Urothelium cell line (cell line): ENCODE data around the gene THOC6.
A peak's percentile ranks its signal among the peaks of the same experiment; 100 is the strongest.
"Not testable (repeated sequence)": the region's sequence is repeated elsewhere in the genome, so short reads cannot be mapped to it uniquely, and the experiment has no call there.

Experiments
- DNase-seq: peaks from one replicate; pipeline ENCODE4 v3.0.0; 2011; ENCODE audit warnings: low spot score, mixed read lengths
- FAIRE-seq: peaks from 2 replicates; lab custom pipeline; 2011; peaks lifted over from hg19 to GRCh38; lab: Jason Lieb, UNC

Gene THOC6

GRCh38 chr16:3069146-3069545 lies 45.3 kb downstream of the THOC6 start:
- not testable (repeated sequence) for DNase-seq, FAIRE-seq

DNA sequence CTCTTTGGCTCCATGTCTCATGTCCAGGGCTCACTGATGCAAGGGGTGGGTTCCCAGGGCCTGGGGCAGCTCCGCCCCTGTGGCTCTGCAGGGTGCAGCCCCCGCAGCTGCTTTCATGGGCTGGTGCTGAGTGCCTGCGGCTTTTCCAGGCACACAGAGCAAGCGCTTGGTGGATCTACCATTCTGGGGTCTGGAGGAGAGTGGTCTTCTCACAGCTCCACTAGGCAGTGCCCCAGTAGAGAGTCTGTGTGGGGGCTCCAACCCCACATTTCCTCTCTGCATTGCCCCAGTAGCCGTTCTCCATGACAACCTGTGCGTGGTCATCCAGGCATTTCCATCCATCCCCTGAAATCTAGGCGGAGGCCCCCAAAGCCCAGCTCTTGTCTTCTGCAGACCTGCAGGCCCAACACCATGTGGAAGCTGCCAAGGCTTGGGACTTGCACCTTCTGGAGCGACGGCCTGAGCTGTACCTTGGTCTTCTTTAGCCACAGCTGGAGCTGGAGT lies 46.8 kb downstream of the THOC6 start:
- FAIRE-seq (no peak), DNase-seq (no peak)

- DNase-seq = no peak
- FAIRE-seq = no peak
Observed at GRCh38 chr16:3071655-3072054, 47.8 kb downstream of the THOC6 start.

GRCh38 chr16:3072148-3072547 lies 48.3 kb downstream of the THOC6 start:
- not testable (repeated sequence) for DNase-seq, FAIRE-seq

DNA sequence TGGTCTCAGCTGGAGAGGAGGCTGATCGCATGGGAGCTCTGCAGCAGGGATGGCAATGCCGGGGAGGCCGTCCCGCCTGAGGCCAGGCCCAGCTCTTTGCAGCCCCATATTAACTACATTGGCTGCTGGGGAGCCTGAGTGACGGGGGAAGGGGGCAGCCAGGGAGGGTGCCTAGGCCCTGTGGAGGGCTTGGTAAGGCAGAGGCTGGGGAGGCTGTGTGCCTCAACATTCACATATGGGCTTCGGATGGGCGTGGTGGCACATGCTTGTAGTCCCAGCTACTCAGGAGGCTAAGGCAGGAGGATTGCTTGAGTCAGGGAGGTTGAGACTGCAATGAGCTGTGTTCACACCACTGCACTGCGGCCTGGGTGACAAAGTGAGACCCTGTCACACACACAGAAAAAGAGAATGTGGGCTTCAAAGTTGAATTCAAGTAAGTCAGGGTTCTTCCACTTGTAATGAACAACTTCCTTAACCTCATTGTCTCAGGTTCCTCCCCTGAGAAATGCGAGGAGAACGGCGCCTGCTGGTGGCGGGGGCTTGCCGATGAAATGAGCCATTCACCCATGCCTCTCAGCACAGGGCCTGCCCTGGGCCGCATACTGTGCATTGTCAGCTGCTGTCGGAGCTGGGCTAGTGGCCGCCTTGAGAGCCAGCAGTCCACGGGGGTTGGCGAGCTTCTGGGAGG lies 48.9 kb downstream of the THOC6 start:
- not testable (repeated sequence) for DNase-seq
- FAIRE-seq = peak; percentile 56

- no peak for FAIRE-seq
Observed at GRCh38 chr16:3073448-3073847, 49.6 kb downstream of the THOC6 start.

DNA sequence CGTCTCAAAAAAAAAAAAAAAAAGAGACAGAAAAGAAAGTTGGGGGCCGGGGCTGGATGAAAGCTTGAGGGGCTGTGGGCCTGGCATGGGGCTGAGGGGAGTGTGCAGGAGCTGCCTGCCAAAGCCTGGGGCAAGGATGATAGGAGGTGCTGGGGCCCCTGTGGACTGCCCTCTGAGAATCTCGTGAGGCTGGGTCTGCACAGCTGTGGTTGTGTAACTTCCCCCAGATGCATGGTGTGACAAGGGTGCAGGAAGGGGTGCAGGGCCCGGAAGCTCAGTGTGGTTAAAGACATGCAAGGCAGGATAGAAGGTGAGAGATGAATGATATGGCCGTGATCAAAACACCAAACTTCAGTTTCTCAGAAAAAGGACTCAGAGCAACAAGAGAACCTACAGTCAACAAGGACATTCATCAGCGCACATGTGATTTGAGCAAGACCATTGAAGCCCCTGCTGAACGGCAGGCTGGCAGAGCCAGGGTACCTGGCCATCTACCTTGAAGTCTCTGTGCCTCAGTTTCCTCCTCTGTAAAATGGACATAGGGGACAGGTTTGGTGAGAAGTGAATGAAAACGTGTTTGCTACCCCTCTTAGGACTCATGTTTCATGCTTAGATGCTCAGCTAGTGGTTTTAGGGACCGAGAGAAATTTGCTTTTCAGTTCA lies 51.2 kb downstream of the THOC6 start:
- DNase-seq (no peak), FAIRE-seq (no peak)

More at GRCh38 chr16:3073448-3073847, 49.6 kb downstream of the THOC6 start:
- DNase-seq = no peak

DNA sequence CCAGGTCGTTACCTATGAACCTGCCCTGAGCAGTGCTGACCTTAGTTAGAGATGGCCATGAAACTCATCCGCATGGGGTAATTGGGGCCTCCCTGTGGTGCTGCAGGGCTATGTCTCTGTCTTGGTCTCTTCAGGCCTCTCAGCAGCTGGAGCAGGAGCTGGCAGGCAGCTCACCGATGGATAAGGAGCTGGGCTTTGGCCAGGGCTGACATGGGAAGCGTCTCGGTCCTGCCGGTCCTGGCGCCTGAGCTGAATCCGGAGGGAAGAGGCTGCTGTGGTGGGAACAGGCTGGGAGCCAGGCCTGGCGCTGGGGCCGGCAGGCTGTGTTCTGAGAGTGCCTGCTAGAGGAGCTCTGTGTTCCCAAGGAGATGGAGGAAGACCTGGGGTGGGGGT lies 51.7 kb downstream of the THOC6 start:
- FAIRE-seq (no peak), DNase-seq (no peak)

- not testable (repeated sequence) for DNase-seq, FAIRE-seq
Observed at GRCh38 chr16:3075946-3076345, 52.1 kb downstream of the THOC6 start.

DNA sequence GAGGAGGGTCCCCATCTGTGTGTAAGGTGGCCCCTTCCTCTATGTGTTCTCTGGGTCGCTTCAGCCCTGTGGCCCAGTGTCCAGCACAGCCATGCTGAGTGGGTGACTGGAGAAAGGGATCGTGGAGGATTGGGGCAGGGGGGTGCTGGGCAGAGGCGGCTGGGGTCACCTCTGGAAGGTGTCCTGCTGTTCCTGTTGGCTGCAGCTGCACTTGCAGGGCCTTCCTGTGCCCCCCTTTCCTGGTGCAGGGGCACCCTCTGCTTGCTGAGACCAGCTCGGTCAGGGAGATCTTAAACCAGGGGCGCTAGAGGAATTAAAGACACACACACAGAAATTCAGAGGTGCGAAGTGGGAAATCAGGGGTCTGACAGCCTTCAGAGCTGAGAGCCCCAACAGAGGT lies 52.7 kb downstream of the THOC6 start:
- DNase-seq (no peak), FAIRE-seq (no peak)
